ENCODE data around the gene PDLIM5.
"Not testable (repeated sequence)": the region's sequence is repeated elsewhere in the genome, so short reads cannot be mapped to it uniquely, and the experiment has no call there.

Gene PDLIM5

DNA sequence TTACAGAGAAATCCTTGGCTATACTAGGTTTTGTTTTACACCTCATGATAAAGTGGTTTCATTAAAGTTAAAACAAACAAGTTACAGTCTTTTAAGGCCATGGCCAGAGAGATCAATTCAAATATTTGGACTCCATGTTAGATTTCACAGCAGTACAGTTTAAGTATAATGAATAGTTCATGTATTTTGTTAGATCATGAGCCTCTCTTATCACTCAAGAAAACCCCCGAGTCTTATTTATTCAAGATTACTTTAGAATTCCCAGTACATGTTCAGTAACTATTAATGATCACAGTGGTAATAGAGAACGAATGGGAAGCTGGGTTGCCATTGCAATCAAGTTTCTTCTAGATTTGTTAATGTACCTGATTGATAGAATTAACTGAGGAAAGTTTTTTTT lies 15.2 kb downstream of the PDLIM5 start:
- no peak for DNase-seq

- no peak for DNase-seq
Observed at GRCh38 chr4:94468093-94468769, 16.5 kb downstream of the PDLIM5 start.

DNA sequence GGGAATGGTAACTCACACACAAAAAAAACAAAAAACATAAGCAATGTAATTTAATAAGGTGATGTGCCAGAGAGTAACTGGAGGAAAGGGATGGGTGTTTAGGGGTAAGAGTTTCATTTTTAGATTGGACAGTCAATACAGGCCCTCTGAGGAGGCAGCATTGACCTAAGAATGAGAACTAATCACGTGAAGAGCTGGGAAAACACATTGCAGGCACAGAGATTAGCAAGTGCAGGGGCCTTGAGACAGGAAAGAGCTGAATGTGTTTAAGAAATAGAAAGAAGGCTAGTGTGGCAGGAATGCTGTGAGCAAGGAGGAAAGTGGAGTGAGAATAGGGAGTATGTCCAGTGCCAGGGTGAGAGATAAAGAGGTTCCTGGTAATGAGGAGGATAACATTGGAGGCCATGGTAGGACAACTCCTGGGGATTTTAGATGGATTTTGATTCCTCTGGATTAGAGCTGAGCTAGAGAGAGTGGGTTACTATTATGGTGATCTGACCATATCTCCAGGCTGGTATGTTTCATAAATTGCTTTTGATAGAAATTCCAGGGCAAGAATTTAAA lies 17.6 kb downstream of the PDLIM5 start:
- no peak for DNase-seq

- DNase-seq, result no peak
Observed at GRCh38 chr4:94470132-94470531, 18.4 kb downstream of the PDLIM5 start.

DNA sequence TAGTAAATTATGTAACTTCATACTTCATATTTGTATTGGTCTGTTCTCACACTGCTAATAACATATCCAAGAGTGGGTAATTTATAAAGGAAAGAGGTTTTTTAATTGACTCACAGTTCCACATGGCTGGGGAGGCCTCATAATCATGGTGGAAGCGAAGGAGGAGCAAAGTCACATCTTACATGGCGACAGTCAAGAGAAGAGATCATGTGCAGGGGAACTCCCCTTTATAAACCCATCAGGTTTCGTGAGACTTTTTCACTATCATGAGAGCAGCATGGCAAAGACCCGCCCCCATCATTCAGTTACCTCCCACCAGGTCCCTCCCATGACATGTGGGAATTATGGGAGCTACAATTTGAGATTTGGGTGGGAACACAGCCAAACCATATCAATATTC lies 19.0 kb downstream of the PDLIM5 start:
- DNase-seq, result not testable (repeated sequence)

- DNase-seq, result no peak
Observed at GRCh38 chr4:94472056-94472826, 20.5 kb downstream of the PDLIM5 start.

GRCh38 chr4:94475050-94475449 lies 23.3 kb downstream of the PDLIM5 start:
- no peak for DNase-seq

GRCh38 chr4:94475794-94476193 lies 24.1 kb downstream of the PDLIM5 start:
- DNase-seq, result no peak

GRCh38 chr4:94477227-94477626 lies 25.5 kb downstream of the PDLIM5 start:
- no peak for DNase-seq

DNA sequence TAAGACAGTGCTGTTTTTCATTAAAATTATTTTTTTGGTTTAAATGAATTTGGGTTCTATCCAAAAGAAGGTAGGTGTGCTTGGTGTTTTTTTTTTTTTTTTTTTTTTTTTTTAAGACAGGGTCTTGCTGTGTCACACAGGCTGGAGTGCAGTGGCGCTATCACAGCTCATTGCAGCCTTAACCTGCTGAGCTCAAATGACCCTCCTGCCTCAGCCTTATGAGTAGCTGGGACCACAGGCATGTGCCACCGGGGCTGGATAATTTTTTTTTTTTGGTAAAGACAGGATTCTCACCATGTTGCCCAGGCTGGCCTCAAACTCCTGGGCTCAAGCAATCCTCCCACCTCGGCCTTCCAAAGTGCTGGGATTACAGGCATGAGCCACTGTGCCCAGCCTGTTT lies 27.1 kb downstream of the PDLIM5 start:
- DNase-seq, result not testable (repeated sequence)

GRCh38 chr4:94479358-94480141 lies 27.8 kb downstream of the PDLIM5 start:
- DNase-seq, result no peak

GRCh38 chr4:94480362-94480951 lies 28.7 kb downstream of the PDLIM5 start:
- no peak for DNase-seq

DNA sequence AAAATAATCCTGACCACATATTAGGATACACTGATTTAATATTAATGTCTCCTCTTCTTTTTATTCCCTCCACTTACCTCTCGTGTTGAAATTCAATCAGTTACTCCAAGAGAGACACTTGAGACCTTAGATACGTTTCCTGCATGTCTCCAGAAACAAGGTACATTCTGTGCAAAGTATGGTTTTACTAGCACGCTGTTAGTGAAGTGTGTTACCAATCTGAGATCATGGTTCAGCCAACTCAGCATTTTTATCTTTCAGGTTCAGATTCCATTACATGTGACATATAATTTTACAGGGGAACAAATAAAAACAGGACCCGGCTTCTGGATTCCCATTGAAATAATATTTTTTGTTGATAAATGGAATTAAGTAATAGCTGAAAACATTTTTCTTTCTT lies 32.2 kb downstream of the PDLIM5 start:
- no peak for DNase-seq

DNA sequence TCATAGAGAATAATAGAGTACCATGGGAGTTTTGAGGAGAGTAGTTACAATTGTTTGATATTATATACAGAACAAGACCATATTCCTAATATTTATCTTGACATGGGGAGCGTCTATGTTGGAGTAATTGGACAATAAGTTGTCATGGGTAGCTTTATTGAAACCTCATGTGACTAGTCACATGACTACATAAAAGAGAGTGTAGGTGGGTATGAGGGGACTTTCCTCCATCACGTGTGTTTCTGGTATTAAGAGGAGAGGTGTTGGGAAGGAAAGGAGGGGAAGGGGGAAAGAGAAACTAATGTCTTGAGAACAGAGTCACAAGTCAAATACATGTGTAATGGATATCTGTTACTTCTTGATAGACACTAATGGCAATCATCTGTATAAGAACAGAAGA lies 33.1 kb downstream of the PDLIM5 start:
- no peak for DNase-seq

- DNase-seq, result no peak
Observed at GRCh38 chr4:94486372-94486801, 34.6 kb downstream of the PDLIM5 start.

DNA sequence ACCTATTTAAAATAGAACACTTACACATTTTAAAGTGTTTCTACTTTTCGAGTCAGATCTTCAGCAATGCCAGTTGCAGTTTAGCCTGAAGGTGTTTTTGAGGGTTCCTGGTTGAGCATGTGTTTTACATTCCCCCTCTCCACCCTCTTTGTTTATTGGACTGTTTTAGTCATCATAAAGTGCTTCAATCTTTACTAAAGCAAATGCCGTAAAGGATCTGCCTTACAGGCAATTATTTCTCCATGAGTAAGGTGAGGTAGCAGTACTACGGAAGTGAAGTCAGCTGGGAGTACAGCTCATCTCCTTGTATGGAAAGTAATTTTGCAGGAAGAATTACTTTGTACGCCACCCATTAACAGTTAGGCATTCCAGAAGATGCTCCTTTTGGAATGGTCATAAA lies 36.9 kb downstream of the PDLIM5 start:
- DNase-seq, result no peak

DNA sequence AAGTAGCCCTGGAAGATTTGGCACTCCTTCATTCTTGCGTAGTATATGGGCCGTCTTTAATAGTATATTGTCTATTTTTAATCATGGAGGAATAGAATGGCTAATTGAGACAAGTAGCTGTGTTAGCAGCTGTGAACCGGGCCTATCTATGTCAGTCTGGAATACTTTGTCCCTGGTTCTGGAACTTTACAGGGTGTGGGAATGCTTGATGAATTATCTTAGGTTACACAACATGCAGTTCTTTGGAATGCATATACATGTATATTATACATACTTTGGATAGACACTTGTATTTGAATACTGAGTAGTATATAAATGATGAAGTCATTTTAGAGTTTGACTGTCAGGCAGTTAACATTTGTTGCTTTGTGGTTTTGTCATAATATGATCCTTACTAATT lies 37.4 kb downstream of the PDLIM5 start:
- DNase-seq, result no peak

- no peak for DNase-seq
Observed at GRCh38 chr4:94490437-94490836, 38.7 kb downstream of the PDLIM5 start.

- no peak for DNase-seq
Observed at GRCh38 chr4:94491322-94491721, 39.6 kb downstream of the PDLIM5 start.

DNA sequence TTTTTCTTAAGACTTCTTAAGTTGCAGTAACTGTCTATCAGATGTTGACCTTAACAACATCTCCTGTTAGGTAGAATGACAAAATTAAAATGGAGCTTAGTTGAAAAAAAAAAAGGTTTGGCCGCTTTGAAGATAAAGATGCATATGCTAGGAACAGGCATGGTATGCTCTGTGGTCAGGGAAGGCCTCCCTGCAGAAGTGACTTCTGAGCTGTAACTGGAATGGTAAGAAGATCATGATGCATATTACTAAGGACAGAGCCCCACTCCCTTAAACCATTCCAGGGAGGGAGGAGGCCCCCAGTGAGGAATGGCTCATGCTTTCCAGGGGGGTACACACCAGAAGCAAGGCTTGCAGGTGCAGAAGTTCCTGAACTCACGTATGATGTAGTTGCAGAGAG lies 43.7 kb downstream of the PDLIM5 start:
- DNase-seq, result no peak

- no peak for DNase-seq
Observed at GRCh38 chr4:94497690-94498089, 45.9 kb downstream of the PDLIM5 start.

- DNase-seq, result no peak
Observed at GRCh38 chr4:94498502-94498901, 46.8 kb downstream of the PDLIM5 start.

DNA sequence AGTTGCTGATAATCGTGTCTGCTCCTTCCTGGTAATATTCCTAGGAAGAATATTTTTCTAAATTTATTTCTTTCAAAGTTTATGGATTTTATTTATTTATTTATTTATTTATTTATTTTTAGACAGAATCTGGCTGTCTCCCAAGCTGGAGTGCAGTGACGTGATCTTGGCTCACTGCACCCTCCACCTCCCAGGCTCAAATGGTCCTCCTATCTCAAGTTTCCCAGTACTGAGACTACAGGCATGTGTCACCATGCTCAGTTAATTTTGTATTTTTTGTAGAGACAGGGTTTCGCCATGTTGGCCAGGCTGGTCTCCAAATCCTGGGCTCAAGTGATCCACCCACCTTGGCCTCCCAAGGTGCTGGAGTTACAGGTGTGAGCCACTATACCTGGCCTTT lies 48.9 kb downstream of the PDLIM5 start:
- DNase-seq, result no peak

All from NCI-H1417 treated with DMSO at 0.1 percent for 48 hours (cell line).